ENCODE measurements around the gene AUP1. TPM values are rescaled to one million over a fixed set of nuclear protein-coding genes. Genes with fewer than 3 reads are reported as not detected.

Gene AUP1
- total and polyA plus RNA-seq, 2 experiments from 2014 or later: 98.7 to 105 TPM

GRCh38 chr2:74503506-74504475 lies 25.7 kb downstream of the AUP1 start:
- no peak for TF ChIP-seq NANOG (IDR thresholded peaks at IDR 0.05; ENCODE audit: borderline replicate concordance)
- TF ChIP-seq POLR2AphosphoS5 (IDR thresholded peaks at IDR 0.05; ENCODE audit: low read depth): peak; percentile 9; the same call in 1 of the 2 replicates
- no peak for TF ChIP-seq ZNF331 (CRISPR knock-in tag; IDR thresholded peaks at IDR 0.05; ENCODE audit: low read depth)
- no peak for TF ChIP-seq ZNF462 (CRISPR knock-in tag; IDR thresholded peaks at IDR 0.05)
- no peak for TF ChIP-seq REST (IDR thresholded peaks at IDR 0.05; ENCODE audit: unreplicated experiment)
- peak; percentile 93 for TF ChIP-seq EZH2 (IDR thresholded peaks at IDR 0.05; ENCODE audit: low read depth, unreplicated experiment)
- TF ChIP-seq EZH2phosphoT487 (IDR thresholded peaks at IDR 0.05; ENCODE audit: unreplicated experiment): peak; percentile 52
- H3K27me3 ChIP-seq (ENCODE audit: insufficient read depth): peaks cover 92% of the 10 kb centered on the region
- H3K4me1 ChIP-seq (ENCODE audit: insufficient read depth): peaks cover 48% of the 10 kb centered on the region
- peak overlapping the region; percentile 86 for H3K4me3 Mint-ChIP-seq
- peaks cover 57% of the 10 kb centered on the region for H3K4me1 Mint-ChIP-seq
- H3F3A ChIP-seq (replicated peaks; ENCODE audit: low read depth): peaks cover 32% of the 10 kb centered on the region
- H3K36me3 ChIP-seq (ENCODE audit: insufficient read depth): peaks cover 7% of the 10 kb centered on the region; the same call in 1 of the 2 replicates
- H3K36me3 Mint-ChIP-seq (ENCODE audit: low read depth): peaks cover 28% of the 10 kb centered on the region
- no peak overlapping the region for H3K27ac ChIP-seq (ENCODE audit: low read depth)
- H3K79me2 ChIP-seq (replicated peaks; ENCODE audit: insufficient read depth): peaks cover 8% of the 10 kb centered on the region
- no peak overlapping the region for H3K27ac Mint-ChIP-seq
- H3K9me2 ChIP-seq (ENCODE audit: insufficient read depth): no peaks in the 10 kb centered on the region
- peak overlapping the region; percentile 96 for H2AFZ ChIP-seq
- no peak for ATAC-seq
- H4K20me1 ChIP-seq (replicated peaks; ENCODE audit: insufficient read depth): peaks cover 11% of the 10 kb centered on the region
- no peaks in the 10 kb centered on the region; the same call in 1 of the 3 replicates for H3K9me3 Mint-ChIP-seq
- H3K4me3 ChIP-seq: peak overlapping the region; percentile 71
- H3K27me3 Mint-ChIP-seq (ENCODE audit: insufficient read depth, low read depth, poor library complexity): peaks cover 97% of the 10 kb centered on the region
- H3K4me2 ChIP-seq: peak overlapping the region; percentile 95
- DNase-seq (ENCODE audit: low spot score): peak; percentile 54
